HG02642 (cell line): ENCODE measurements around the gene IARS1.

Experiments used
- ATAC-seq: cut with Tn5 transposase; IDR thresholded peaks from one replicate; pipeline ENCODE4 v1.9.1; 2021; ENCODE audit warnings: mild to moderate bottlenecking; ENCODE audit not compliant: unreplicated experiment, poor library complexity

Gene IARS1

DNA sequence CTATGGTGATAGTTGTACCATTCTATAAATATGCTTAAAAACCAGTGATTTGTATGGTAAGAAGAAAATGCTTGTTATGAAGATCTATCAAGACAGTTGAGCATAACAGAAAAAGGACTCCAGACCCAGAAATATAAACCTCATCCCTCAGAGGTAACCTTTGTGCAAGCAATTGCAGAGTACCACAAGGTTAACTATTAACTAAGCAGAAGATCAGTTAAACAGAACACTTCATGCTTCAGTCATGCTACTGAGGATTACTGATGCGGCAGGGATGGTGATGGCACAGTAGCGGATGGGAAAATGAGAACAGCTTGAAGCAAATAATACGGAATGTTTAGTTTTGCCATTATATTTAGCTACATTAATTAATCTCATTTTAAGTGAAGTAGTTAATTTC is 45.5 kb downstream of the IARS1 start:
- ATAC-seq: no peak

DNA sequence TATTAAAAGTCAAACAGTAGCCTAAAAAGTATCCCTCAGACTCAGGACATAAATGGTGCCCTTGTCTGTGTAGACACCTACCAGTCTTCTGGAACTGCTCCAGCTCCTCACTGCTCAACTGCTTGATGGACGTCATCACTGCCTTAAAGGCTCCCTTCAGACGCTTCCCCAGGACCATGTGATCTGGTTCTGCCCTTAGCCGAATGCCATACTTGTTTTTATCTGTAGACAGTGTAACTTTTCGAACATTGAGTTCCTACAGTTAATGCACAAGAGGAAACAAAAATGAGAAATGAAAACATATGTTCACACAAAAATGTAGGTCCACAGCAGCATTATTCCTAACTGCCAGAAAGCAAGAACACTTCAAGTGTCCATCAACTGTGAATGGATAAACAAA is 46.2 kb downstream of the IARS1 start:
- no peak for ATAC-seq

DNA sequence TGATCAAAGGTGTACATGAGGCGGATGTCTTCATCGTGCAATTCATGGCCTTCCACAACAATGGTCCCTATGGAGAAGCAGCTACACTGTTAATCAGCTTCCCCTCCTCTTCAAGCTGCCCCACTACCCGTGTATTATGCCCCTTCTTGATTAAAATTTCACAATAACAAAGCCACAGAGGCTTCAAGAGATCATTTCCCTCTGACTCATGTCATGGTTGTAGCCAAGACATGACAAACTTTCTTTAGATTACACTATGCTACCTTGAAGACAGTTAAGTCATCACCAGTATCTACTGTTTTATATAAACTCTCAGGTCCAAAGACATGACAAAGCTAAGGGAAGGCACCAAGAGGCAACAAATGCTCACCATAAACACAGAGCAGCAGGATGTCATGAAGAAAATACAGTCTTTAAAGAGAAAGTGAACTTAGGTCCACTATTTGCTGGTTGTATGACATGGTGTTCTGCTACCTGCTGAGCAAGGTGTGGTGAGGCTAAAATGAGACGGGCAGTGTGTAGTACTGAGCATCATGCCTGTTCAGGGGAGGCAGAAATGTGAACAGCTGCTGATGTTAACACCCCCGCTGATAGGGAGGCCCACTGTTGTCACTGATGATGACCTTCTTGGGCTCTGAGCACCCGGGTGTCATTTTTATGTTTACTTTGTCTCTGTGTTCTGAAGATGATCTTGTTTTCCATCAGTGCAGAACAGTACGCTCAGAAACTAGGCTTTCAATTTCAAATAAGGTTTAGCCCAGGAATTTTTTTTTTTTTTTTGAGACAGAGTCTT is 48.3 kb downstream of the IARS1 start:
- no peak for ATAC-seq
